GM10248 (cell line): ENCODE data around the gene UBE2F.
"Not testable (repeated sequence)": the region's sequence is repeated elsewhere in the genome, so short reads cannot be mapped to it uniquely, and the experiment has no call there.

Source experiments
- CTCF ChIA-PET: fragments of 300-600 bp; sonication (Branson Sonifier 250); formaldehyde crosslinking; extraction: SDS; loops from one replicate; lab custom pipeline; 2021; ENCODE audit warnings: antibody characterized with exemption; lab: Yijun Ruan, JAX
- POLR2A ChIA-PET: fragments of 350-650 bp; sonication (Branson Sonifier 250); formaldehyde crosslinking; extraction: SDS; loops from one replicate; lab custom pipeline; 2020; ENCODE audit warnings: antibody characterized with exemption; lab: Yijun Ruan, JAX
- DNase-seq: peaks from one replicate; pipeline ENCODE4 v3.0.0; 2012; ENCODE audit errors: extremely low spot score
- TF ChIP-seq, protein P1 (sequence below): IDR thresholded peaks from 2 replicates; pipeline ENCODE4 v1.5.1; 2012; ENCODE audit warnings: mild to moderate bottlenecking, low read depth; ENCODE audit errors: extremely low read depth, missing control alignments, control extremely low read depth

Gene UBE2F

DNA sequence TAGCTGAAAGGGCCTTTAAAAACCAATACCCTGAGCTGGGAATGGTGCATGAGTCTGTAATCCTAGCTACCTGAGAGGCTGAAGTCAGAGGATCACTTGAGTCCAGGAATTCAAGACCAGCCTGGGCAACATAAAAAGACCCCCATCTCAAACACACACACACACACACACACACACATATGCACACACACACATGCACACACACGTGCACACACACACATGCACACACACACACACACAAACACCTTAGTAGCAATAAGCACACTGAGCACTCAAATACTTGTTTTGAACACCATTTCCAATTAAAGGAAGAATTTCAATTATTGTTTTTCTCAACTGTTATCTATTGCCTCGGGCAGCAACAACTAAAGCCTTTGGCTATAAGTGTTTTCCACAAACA lies 25.6 kb upstream of the UBE2F start:
- CTCF ChIA-PET = interaction anchor here (2.1 kb wide), 1 partner anchor 9 kb away, joined by 9 read pairs; no protein-coding TSS in a partner anchor
- TF ChIP-seq, protein P1, sequence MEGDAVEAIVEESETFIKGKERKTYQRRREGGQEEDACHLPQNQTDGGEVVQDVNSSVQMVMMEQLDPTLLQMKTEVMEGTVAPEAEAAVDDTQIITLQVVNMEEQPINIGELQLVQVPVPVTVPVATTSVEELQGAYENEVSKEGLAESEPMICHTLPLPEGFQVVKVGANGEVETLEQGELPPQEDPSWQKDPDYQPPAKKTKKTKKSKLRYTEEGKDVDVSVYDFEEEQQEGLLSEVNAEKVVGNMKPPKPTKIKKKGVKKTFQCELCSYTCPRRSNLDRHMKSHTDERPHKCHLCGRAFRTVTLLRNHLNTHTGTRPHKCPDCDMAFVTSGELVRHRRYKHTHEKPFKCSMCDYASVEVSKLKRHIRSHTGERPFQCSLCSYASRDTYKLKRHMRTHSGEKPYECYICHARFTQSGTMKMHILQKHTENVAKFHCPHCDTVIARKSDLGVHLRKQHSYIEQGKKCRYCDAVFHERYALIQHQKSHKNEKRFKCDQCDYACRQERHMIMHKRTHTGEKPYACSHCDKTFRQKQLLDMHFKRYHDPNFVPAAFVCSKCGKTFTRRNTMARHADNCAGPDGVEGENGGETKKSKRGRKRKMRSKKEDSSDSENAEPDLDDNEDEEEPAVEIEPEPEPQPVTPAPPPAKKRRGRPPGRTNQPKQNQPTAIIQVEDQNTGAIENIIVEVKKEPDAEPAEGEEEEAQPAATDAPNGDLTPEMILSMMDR = no peak
- DNase-seq = no peak
- POLR2A ChIA-PET = no interaction called here

DNA sequence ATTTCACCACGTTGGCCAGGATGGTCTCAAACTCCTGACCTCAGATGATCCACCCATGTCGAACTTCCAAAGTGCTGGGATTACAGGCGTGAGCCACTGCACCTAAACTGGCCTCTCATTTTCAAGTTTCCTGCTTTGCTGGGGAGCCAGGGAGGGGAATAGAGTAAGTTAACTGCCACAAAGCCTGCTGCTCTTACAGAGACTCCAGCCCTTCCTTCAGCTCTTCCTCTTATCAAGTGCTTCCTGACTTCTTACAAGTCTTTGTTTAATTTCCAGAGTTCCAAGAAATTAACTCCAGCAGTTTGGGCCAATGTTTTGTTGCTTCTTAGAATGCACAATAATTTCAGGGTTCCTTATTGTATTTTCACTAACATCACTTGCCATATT lies 24.3 kb upstream of the UBE2F start:
- no peak for DNase-seq
- TF ChIP-seq, protein P1 = no peak
- CTCF ChIA-PET = interaction anchor here (1.0 to 1.6 kb wide), 2 partner anchors 18 to 19 kb away, joined by 3 to 6 read pairs; no protein-coding TSS in a partner anchor
- POLR2A ChIA-PET = no interaction called here

- ChIA-PET CTCF (interaction anchor here (0.7 to 1.6 kb wide), 2 partner anchors 20 to 37 kb away, joined by 3 to 6 read pairs; no protein-coding TSS in a partner anchor), POLR2A (no interaction called here)
- TF ChIP-seq, protein P1 = no peak
- DNase-seq = no peak
Measured at GRCh38 chr2:237943395-237944094, 23.3 kb upstream of the UBE2F start.

DNA sequence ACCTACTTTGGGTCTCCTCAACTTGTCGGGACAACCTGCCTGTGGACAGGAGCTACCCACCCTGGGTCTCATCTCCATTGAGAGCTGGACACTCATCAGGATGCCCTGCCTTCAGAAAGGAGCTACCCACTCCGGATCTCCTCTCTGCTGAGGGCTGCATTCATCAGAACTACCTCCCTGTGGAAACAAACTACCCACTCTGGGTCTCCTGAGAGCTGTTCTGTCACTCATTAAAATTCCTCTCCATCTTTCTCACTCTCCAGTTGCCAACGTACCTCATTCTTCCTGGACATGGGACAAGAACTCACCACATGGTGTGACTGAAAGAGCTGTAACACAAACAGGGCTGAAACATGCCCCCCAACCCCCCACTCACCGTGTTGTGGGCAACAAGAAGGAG lies 22.5 kb upstream of the UBE2F start:
- CTCF ChIA-PET = no interaction called here
- no peak for DNase-seq
- TF ChIP-seq, protein P1 = no peak
- POLR2A ChIA-PET = no interaction called here

DNA sequence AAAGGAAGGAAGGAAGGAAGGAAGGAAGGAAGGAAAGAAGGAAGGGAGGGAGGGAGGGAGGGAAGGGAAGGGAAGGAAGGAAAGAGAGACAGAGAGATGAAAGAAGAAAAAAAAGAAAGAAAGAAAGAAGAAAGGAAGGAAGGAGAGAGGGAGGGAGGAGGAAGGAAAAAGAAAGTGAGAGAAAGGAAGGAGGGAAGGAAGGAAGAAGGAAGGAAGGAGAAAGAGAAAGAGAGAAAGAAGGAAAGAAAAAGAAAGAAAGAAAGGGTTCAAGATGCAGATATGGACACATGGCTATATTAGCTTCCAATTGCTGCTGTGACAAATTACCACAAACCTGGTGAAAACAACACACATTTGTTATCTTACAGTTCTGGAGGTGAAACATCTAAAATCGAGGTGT lies 20.4 kb upstream of the UBE2F start:
- TF ChIP-seq, protein P1 = no peak
- CTCF ChIA-PET = no interaction called here
- POLR2A ChIA-PET = no interaction called here

GRCh38 chr2:237951354-237951753 lies 15.5 kb upstream of the UBE2F start:
- DNase-seq, POLR2A ChIA-PET: not testable (repeated sequence)
- CTCF ChIA-PET = interaction anchor here (1.0 to 2.6 kb wide), 4 partner anchors 8 to 27 kb away, joined by 3 to 9 read pairs (median 6); no protein-coding TSS in a partner anchor

More for the DNA sequence above, 20.4 kb upstream of the UBE2F start:
- DNase-seq = no peak

GRCh38 chr2:237951878-237952277 lies 14.9 kb upstream of the UBE2F start:
- TF ChIP-seq, protein P1 = no peak
- no peak for DNase-seq
- CTCF ChIA-PET = interaction anchor here (1.0 to 2.6 kb wide), 3 partner anchors 11 to 28 kb away, joined by 4 to 9 read pairs (median 9); no protein-coding TSS in a partner anchor
- POLR2A ChIA-PET = no interaction called here
